Prostate gland (tissue), 2 donors: ENCODE results near the gene RAB5B.
A peak's percentile ranks its signal among the peaks of the same experiment; 100 is the strongest.

ENCODE experiments used
- POLR2A ChIP-seq: fragments of 450-650 bp; IDR thresholded peaks from one replicate; pipeline ENCODE4 v1.6.1; 2016; ENCODE audit warnings: antibody characterized with exemption, mild to moderate bottlenecking
- POLR2AphosphoS5 ChIP-seq: sonication (generic); formaldehyde crosslinking; IDR thresholded peaks from one replicate; pipeline ENCODE4 v1.6.1; 2017; ENCODE audit warnings: antibody characterized with exemption
- TF ChIP-seq, protein P1 (sequence below), 4 experiments: fragments of 200-600 bp in 2 of 4; fragments of 450-650 bp in 2 of 4; sonication (generic) in 2 of 4; IDR thresholded peaks; 1 replicate in 3 of 4; 2 replicates in 1 of 4; pipeline ENCODE4 v1.5.1; 2016 to 2019; ENCODE audit warnings: antibody characterized with exemption in 4 of 4, mild to moderate bottlenecking in 2 of 4, moderate library complexity in 2 of 4

DNA sequence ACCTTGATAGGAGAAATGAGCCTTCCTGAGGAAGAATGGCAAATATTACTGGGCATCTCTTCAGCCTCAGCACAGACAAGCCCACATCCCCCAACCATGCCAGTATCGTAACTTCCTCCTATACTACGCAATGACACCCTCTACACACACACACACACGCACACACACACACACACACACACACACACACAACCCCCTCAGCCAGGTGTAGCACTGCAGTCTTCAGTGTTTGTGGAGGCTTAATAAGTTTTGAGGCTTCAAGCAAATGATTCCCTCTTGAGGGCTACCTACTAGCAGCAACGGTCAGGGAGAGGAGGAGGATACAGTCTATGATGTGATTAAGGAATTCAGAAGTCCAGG, 41.3 kb upstream of the RAB5B start:
- TF ChIP-seq, protein P1, sequence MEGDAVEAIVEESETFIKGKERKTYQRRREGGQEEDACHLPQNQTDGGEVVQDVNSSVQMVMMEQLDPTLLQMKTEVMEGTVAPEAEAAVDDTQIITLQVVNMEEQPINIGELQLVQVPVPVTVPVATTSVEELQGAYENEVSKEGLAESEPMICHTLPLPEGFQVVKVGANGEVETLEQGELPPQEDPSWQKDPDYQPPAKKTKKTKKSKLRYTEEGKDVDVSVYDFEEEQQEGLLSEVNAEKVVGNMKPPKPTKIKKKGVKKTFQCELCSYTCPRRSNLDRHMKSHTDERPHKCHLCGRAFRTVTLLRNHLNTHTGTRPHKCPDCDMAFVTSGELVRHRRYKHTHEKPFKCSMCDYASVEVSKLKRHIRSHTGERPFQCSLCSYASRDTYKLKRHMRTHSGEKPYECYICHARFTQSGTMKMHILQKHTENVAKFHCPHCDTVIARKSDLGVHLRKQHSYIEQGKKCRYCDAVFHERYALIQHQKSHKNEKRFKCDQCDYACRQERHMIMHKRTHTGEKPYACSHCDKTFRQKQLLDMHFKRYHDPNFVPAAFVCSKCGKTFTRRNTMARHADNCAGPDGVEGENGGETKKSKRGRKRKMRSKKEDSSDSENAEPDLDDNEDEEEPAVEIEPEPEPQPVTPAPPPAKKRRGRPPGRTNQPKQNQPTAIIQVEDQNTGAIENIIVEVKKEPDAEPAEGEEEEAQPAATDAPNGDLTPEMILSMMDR (IDR thresholded peaks at IDR 0.05): no peak
- TF ChIP-seq POLR2A: peak; percentile 12
- no peak for TF ChIP-seq POLR2AphosphoS5
